OCI-LY7 (cell line): ENCODE data around the gene DUSP7. TPM values are rescaled to one million over a fixed set of nuclear protein-coding genes. Genes with fewer than 3 reads are reported as not detected.

Source experiments
- BruUV-seq: library from RNA; stranded (reverse); fragments of 400-500 nt; replicated peaks from 2 replicates; lab custom pipeline; 2021; lab: Mats Ljungman, UMichigan
- CTCF ChIA-PET: fragments of 300-600 bp; sonication (Branson Sonifier 250); formaldehyde crosslinking; loops from one replicate; lab custom pipeline; 2022; ENCODE audit warnings: antibody characterized with exemption; ENCODE audit not compliant: unreplicated experiment; lab: Charles Lee
- POLR2A ChIA-PET: fragments of 300-600 bp; sonication (Branson Sonifier 250); formaldehyde crosslinking; loops from one replicate; lab custom pipeline; 2022; ENCODE audit warnings: antibody characterized with exemption; lab: Charles Lee
- DNase-seq: peaks from one replicate; pipeline ENCODE4 v3.0.0-alpha.2; 2015; ENCODE audit warnings: low spot score
- H2AFZ ChIP-seq: fragments of 200-600 bp; sonication (generic), shearing (Covaris generic); 2 replicates; pipeline ENCODE4 v1.6.1; 2014; ENCODE audit warnings: mild to moderate bottlenecking, antibody characterized with exemption, low read length, moderate library complexity
- H3K27ac ChIP-seq: fragments of 200-600 bp; sonication (generic); 2 replicates; pipeline ENCODE4 v1.5.1; 2014; ENCODE audit warnings: mixed run types, low read depth, mild to moderate bottlenecking, moderate library complexity, low read length, inconsistent platforms; ENCODE audit not compliant: poor library complexity, severe bottlenecking
- H3K36me3 ChIP-seq: fragments of 200-600 bp; sonication (generic); 2 replicates; pipeline ENCODE4 v1.6.1; 2014; ENCODE audit warnings: mild to moderate bottlenecking, antibody characterized with exemption, low read length, moderate library complexity, mixed read lengths; ENCODE audit not compliant: insufficient read depth
- H3K4me1 ChIP-seq: fragments of 200-600 bp; sonication (generic); 2 replicates; pipeline ENCODE4 v1.5.1; 2014; ENCODE audit warnings: mild to moderate bottlenecking, low read length; ENCODE audit not compliant: insufficient read depth, poor library complexity, severe bottlenecking
- H3K4me2 ChIP-seq: fragments of 200-600 bp; sonication (generic); 2 replicates; pipeline ENCODE4 v1.6.1; 2014; ENCODE audit warnings: mild to moderate bottlenecking, low read length
- H3K4me3 ChIP-seq: fragments of 200-600 bp; sonication (generic); 2 replicates; pipeline ENCODE4 v1.5.1; 2014; ENCODE audit warnings: mild to moderate bottlenecking, low read depth, low read length; ENCODE audit not compliant: poor library complexity, severe bottlenecking
- H3K79me2 ChIP-seq: fragments of 200-600 bp; sonication (generic); 2 replicates; pipeline ENCODE4 v1.6.1; 2016; ENCODE audit warnings: low read depth, mild to moderate bottlenecking, low read length, moderate library complexity, mixed read lengths; ENCODE audit not compliant: insufficient read depth
- H3K9me2 ChIP-seq: fragments of 200-600 bp; sonication (generic); 2 replicates; pipeline ENCODE4 v1.6.1; 2016; ENCODE audit warnings: mild to moderate bottlenecking, low read length, mixed read lengths; ENCODE audit not compliant: insufficient read depth
- H3K9me3 ChIP-seq: fragments of 200-600 bp; sonication (generic); 2 replicates; pipeline ENCODE4 v1.6.1; 2014; ENCODE audit warnings: mild to moderate bottlenecking, mixed run types, low read length, mixed read lengths
- H4K20me1 ChIP-seq: fragments of 200-600 bp; sonication (generic); 2 replicates; pipeline ENCODE4 v1.6.1; 2014; ENCODE audit warnings: mild to moderate bottlenecking, antibody characterized with exemption, low read length, moderate library complexity, mixed read lengths; ENCODE audit not compliant: insufficient read depth
- EZH2phosphoT487 ChIP-seq: fragments of 200-600 bp; sonication (generic); IDR thresholded peaks from 2 replicates; pipeline ENCODE4 v1.6.1; 2018; ENCODE audit warnings: low read depth, borderline replicate concordance, mild to moderate bottlenecking, mixed run types, antibody characterized with exemption, low read length, moderate library complexity, mixed read lengths
- intact Hi-C: fragments of 100-400 bp; cut with micrococcal nuclease; formaldehyde crosslinking; loops from one replicate; pipeline ENCODE4 v1.10.0; 2022; ENCODE audit not compliant: unreplicated experiment
- total RNA-seq, 2 experiments: library from RNA; depleted of rRNA in 1 of 2; stranded (reverse); fragments of >200 nt in 1 of 2; shearing (Covaris generic) in 1 of 2; gene quantifications; 2 replicates each; pipeline ENCODE4 v1.2.3, GENCODE V29; 2014 to 2022
- TF ChIP-seq, protein P1 (sequence below): fragments of 200-600 bp; sonication (generic); conservative IDR thresholded peaks from 2 replicates; pipeline ENCODE4 v1.5.1; 2014; ENCODE audit warnings: mild to moderate bottlenecking, antibody characterized with exemption, low read length, moderate library complexity, mixed read lengths

The DUSP7 gene
- total RNA-seq, 2 experiments from 2014 or later: 11.4 to 14.4 TPM

DNA sequence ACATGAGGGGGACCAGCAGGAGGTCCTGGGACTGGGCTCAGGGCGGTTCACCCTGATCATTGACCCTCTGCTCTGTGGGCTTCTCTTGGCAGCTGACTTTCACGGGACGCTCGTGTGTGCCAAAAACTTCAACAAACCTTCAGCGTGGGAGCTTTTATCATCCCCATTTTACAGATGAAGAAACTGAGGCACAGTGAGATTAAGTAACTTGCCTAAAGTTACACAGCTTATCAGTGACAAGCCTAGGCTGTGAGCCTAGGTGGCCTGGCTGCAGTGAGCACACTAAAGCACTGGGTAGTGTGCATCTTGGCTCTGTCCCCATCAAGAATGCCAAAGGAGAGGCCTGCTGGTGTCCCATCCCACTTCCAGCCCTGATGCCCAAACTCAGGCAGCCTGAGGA is 23.6 kb upstream of the DUSP7 start:
- CTCF ChIA-PET: no interaction called here
- POLR2A ChIA-PET: no interaction called here

DNA sequence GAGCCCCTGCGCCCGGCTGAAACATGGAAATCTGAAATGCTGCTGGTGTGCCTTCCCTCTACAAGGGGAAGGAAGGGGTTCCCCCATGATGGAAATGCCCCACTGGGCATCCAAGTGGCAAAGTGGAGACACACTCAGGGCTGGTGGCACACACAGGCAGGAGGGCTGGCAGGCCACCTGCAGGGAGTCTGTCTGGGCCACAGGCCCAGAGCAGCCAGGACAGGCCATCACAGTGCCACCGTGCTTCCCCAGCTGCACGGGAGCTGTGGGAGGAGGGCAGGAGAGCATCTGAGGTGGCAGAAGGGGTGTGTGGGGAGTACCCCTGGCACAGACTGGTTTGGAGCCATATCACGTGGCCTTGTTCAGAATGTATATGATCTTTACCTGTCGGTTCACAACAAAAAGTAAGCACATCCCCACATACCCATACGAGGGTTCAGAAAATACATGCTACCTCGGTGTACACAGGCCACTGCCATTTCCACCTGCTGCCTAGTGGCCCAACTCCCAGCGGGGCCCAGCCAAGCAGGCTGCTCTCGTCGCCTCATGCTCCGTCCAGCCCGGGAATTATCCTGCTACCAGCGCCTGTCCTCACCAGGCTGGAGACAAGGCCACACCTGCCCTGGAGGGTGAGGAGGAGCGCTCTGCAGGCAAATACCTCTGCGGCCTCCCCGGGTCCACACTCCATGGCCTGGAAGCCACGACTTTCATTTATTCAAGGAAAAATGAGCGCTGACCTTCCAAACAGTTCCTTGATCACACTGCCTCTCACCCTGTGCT is 22.6 kb upstream of the DUSP7 start:
- no peaks in the 10 kb centered on the region for H3K79me2 ChIP-seq
- H3K9me2 ChIP-seq: no peaks in the 10 kb centered on the region
- TF ChIP-seq, protein P1, sequence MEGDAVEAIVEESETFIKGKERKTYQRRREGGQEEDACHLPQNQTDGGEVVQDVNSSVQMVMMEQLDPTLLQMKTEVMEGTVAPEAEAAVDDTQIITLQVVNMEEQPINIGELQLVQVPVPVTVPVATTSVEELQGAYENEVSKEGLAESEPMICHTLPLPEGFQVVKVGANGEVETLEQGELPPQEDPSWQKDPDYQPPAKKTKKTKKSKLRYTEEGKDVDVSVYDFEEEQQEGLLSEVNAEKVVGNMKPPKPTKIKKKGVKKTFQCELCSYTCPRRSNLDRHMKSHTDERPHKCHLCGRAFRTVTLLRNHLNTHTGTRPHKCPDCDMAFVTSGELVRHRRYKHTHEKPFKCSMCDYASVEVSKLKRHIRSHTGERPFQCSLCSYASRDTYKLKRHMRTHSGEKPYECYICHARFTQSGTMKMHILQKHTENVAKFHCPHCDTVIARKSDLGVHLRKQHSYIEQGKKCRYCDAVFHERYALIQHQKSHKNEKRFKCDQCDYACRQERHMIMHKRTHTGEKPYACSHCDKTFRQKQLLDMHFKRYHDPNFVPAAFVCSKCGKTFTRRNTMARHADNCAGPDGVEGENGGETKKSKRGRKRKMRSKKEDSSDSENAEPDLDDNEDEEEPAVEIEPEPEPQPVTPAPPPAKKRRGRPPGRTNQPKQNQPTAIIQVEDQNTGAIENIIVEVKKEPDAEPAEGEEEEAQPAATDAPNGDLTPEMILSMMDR: no peak
- no peak for TF ChIP-seq EZH2phosphoT487
- ChIA-PET POLR2A (no interaction called here), CTCF (no interaction called here)
- BruUV-seq: no TSS peak
- no peaks in the 10 kb centered on the region for H3K9me3 ChIP-seq
- no peak overlapping the region for H3K27ac ChIP-seq
- H4K20me1 ChIP-seq: no peaks in the 10 kb centered on the region
- DNase-seq: no peak
- H3K4me3 ChIP-seq: no peak overlapping the region
- no peaks in the 10 kb centered on the region for H3K4me1 ChIP-seq
- intact Hi-C loops: no loop called here
- H3K4me2 ChIP-seq: no peak overlapping the region
- no peak overlapping the region for H2AFZ ChIP-seq
- peaks cover 12% of the 10 kb centered on the region; the same call in 1 of the 2 replicates for H3K36me3 ChIP-seq

More for the DNA sequence above, 23.6 kb upstream of the DUSP7 start:
- no peaks in the 10 kb centered on the region for H3K9me3 ChIP-seq
- H3K36me3 ChIP-seq: peaks cover 10% of the 10 kb centered on the region; the same call in 1 of the 2 replicates
- no TSS peak for BruUV-seq
- DNase-seq: no peak
- H3K79me2 ChIP-seq: no peaks in the 10 kb centered on the region
- no peaks in the 10 kb centered on the region for H3K4me1 ChIP-seq
- no peaks in the 10 kb centered on the region for H4K20me1 ChIP-seq
- no peak for TF ChIP-seq EZH2phosphoT487
- TF ChIP-seq, protein P1: no peak
- no peak overlapping the region for H2AFZ ChIP-seq
- intact Hi-C loops: no loop called here
- no peak overlapping the region for H3K4me3 ChIP-seq
- H3K9me2 ChIP-seq: no peaks in the 10 kb centered on the region
- H3K4me2 ChIP-seq: no peak overlapping the region
- no peak overlapping the region for H3K27ac ChIP-seq

DNA sequence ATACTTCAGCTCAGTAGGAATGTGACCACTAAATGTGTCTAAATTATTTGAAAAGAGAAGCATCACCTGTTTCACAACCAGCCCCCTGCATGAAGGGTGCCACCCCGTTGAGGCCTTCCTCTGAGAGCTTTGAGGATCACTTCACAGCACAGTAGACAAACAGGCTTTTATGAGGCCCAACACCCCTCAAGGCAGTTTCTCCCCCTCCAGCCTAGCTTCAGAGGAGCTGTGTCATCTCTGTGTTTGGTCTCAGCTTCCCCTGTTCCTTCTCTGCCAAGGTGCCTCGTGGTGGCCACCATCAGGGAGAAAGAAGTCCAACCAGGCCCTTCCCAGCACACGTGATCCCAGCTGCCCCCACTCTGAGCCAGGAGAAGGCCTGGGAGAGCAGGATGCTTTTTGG is 21.6 kb upstream of the DUSP7 start:
- Histone ChIP-seq H4K20me1 (no peaks in the 10 kb centered on the region), H3K4me2 (no peak overlapping the region), H3K79me2 (no peaks in the 10 kb centered on the region), H3K4me1 (no peaks in the 10 kb centered on the region), H2AFZ (no peak overlapping the region), H3K36me3 (peaks cover 12% of the 10 kb centered on the region; the same call in 1 of the 2 replicates), H3K4me3 (no peak overlapping the region), H3K9me3 (no peaks in the 10 kb centered on the region), H3K27ac (no peak overlapping the region), H3K9me2 (no peaks in the 10 kb centered on the region)
- ChIA-PET CTCF (interaction anchor here (0.6 kb wide), 1 partner anchor 76 kb away, joined by 3 read pairs; no protein-coding TSS in a partner anchor), POLR2A (no interaction called here)
- BruUV-seq: no TSS peak
- no peak for DNase-seq
- intact Hi-C loops: no loop called here
- TF ChIP-seq EZH2phosphoT487: no peak
- TF ChIP-seq, protein P1: no peak
